Stomach (tissue), 9 donors: ENCODE results near the gene RRBP1. TPM values are rescaled to one million over a fixed set of nuclear protein-coding genes. Genes with fewer than 3 reads are reported as not detected.
A peak's percentile ranks its signal among the peaks of the same experiment; 100 is the strongest.

Experiments used
- DNase-seq, 2 donors: peaks; one replicate each; pipeline versions ENCODE4 v3.0.0 to v3.0.0-alpha.2; 2013 to 2019
- H3K27ac ChIP-seq, 5 donors: fragments of 200-600 bp in 4 of 5; sonication (generic) in 4 of 5; one replicate each; pipeline ENCODE4 v1.5.1; 2013 to 2019; ENCODE audit warnings: mild to moderate bottlenecking in 1 of 5, moderate library complexity in 1 of 5
- H3K27me3 ChIP-seq, 3 donors: fragments of 200-600 bp; sonication (generic); one replicate each; pipeline ENCODE4 v1.5.1; 2017 to 2019; ENCODE audit warnings: mixed run types in 1 of 3
- H3K36me3 ChIP-seq, 4 donors: fragments of 200-600 bp; sonication (generic); 1 replicate in 3 of 4; 2 replicates in 1 of 4; pipeline ENCODE4 v1.5.1; 2016 to 2019
- H3K4me1 ChIP-seq, 4 donors: fragments of 200-600 bp; sonication (generic); one replicate each; pipeline ENCODE4 v1.5.1; 2016 to 2019
- H3K4me3 ChIP-seq, 4 donors: fragments of 200-600 bp; sonication (generic) in 3 of 4; one replicate each; pipeline ENCODE4 v1.5.1; 2016 to 2019; ENCODE audit warnings: mild to moderate bottlenecking in 1 of 4
- H3K9me3 ChIP-seq, 4 donors: fragments of 200-600 bp; sonication (generic); one replicate each; pipeline ENCODE4 v1.5.1; 2016 to 2019
- EP300 ChIP-seq: sonication (generic); formaldehyde crosslinking; IDR thresholded peaks from one replicate; pipeline ENCODE4 v1.6.1; 2017; ENCODE audit warnings: antibody characterized with exemption
- POLR2A ChIP-seq, 4 donors: fragments of 450-650 bp; IDR thresholded peaks; one replicate each; pipeline ENCODE4 v1.6.1; 2016; ENCODE audit warnings: antibody characterized with exemption in 4 of 4, control low read depth in 2 of 4, mild to moderate bottlenecking in 1 of 4, moderate library complexity in 1 of 4
- POLR2AphosphoS5 ChIP-seq, 3 donors: sonication (generic); formaldehyde crosslinking; IDR thresholded peaks; one replicate each; pipeline ENCODE4 v1.6.1; 2016; ENCODE audit warnings: antibody characterized with exemption in 3 of 3
- WGBS, 5 donors: extraction: QIAGEN DNeasy Blood & Tissue Kit in 3 of 5; methylation state at CpG; one replicate each; pipeline versions ENCODE4 v1.1.5 to v1.1.7; 2013 to 2018; 5-methylcytosine and 5-hydroxymethylcytosine counted together
- intact Hi-C: fragments of 100-400 bp; cut with DNase I; formaldehyde crosslinking; loops from one replicate; pipeline ENCODE4 v1.15.1; 2023; ENCODE audit warnings: low total_unique reads
- polyA plus RNA-seq, 3 donors: library from polyadenylated mRNA; stranded (reverse); fragments of 200-250 nt; gene quantifications; one replicate each; pipeline ENCODE4 v1.2.3, GENCODE V29; 2013
- total RNA-seq, 5 donors: library from RNA; depleted of rRNA; stranded (reverse); fragments of >200 nt; gene quantifications; one replicate each; pipeline versions ENCODE4 v1.1.0 to v1.2.3, GENCODE V29; 2014 to 2016
- TF ChIP-seq, protein P1 (sequence below), 7 experiments: fragments of 450-650 bp in 4 of 7; fragments of 200-600 bp in 3 of 7; sonication (generic) in 3 of 7; IDR thresholded peaks; one replicate each; pipeline ENCODE4 v1.5.1; 2016 to 2019; ENCODE audit warnings: antibody characterized with exemption in 7 of 7, control low read depth in 2 of 7, mild to moderate bottlenecking in 1 of 7
- donor health status: healthy with polysubstance abuse.
- donor health status: Bipolar disorder and iron deficiency.
- donor health status: healthy.

The RRBP1 gene
- total and polyA plus RNA-seq, 8 donors, result 34.4 to 456 (median 132) TPM

- no peak for TF ChIP-seq POLR2A (IDR thresholded peaks at IDR 0.05)
- TF ChIP-seq POLR2AphosphoS5 (IDR thresholded peaks at IDR 0.05), result no peak
- TF ChIP-seq, protein P1, sequence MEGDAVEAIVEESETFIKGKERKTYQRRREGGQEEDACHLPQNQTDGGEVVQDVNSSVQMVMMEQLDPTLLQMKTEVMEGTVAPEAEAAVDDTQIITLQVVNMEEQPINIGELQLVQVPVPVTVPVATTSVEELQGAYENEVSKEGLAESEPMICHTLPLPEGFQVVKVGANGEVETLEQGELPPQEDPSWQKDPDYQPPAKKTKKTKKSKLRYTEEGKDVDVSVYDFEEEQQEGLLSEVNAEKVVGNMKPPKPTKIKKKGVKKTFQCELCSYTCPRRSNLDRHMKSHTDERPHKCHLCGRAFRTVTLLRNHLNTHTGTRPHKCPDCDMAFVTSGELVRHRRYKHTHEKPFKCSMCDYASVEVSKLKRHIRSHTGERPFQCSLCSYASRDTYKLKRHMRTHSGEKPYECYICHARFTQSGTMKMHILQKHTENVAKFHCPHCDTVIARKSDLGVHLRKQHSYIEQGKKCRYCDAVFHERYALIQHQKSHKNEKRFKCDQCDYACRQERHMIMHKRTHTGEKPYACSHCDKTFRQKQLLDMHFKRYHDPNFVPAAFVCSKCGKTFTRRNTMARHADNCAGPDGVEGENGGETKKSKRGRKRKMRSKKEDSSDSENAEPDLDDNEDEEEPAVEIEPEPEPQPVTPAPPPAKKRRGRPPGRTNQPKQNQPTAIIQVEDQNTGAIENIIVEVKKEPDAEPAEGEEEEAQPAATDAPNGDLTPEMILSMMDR (IDR thresholded peaks at IDR 0.05), result no peak
- no peak for TF ChIP-seq EP300
- WGBS, 5 donors, result 45 to 64% (median 54%) methylated on average over 2 of the region's 2 CpGs
- Histone ChIP-seq H3K4me3 (no peak overlapping the region), H3K36me3 (peaks cover 8 to 49% (median 30%) of the 10 kb centered on the region in 4 donors), H3K9me3 (no peaks in the 10 kb centered on the region), H3K4me1 (peaks cover 54 to 82% (median 81%) of the 10 kb centered on the region in 4 donors), H3K27ac (peak overlapping the region in 3 of 5 donors; percentile 53 to 97 (median 95)), H3K27me3 (no peaks in the 10 kb centered on the region)
- intact Hi-C loops, result no loop called here
- no peak for DNase-seq
Measured at GRCh38 chr20:17678295-17678694, 3.7 kb downstream of the RRBP1 start.

- DNase-seq, result no peak
- no peak overlapping the region for H3K4me3 ChIP-seq
- TF ChIP-seq POLR2AphosphoS5 (IDR thresholded peaks at IDR 0.05) (no peak), POLR2A (IDR thresholded peaks at IDR 0.05) (no peak), EP300 (no peak)
- TF ChIP-seq, protein P1 (IDR thresholded peaks at IDR 0.05), result no peak
- H3K36me3 ChIP-seq, result peaks cover 8 to 51% (median 32%) of the 10 kb centered on the region in 4 donors
- H3K4me1 ChIP-seq, result peaks cover 53 to 87% (median 80%) of the 10 kb centered on the region in 4 donors
- no peaks in the 10 kb centered on the region for H3K9me3 ChIP-seq
- peak overlapping the region in 3 of 5 donors; percentile 29 to 45 (median 44) for H3K27ac ChIP-seq
- intact Hi-C loops, result no loop called here
- 86 to 95% (median 90%) methylated on average over 2 of the region's 2 CpGs for WGBS, 5 donors
- no peaks in the 10 kb centered on the region for H3K27me3 ChIP-seq
Measured at GRCh38 chr20:17676942-17677341, 5.1 kb downstream of the RRBP1 start.

GRCh38 chr20:17676378-17676759 is 5.7 kb downstream of the RRBP1 start:
- WGBS, 5 donors, result 56 to 73% (median 70%) methylated on average over 4 of the region's 4 CpGs
- H3K27me3 ChIP-seq, result no peaks in the 10 kb centered on the region
- H3K36me3 ChIP-seq, result peaks cover 8 to 56% (median 33%) of the 10 kb centered on the region in 4 donors
- no peak for DNase-seq
- H3K27ac ChIP-seq, result peak overlapping the region in 3 of 5 donors; percentile 29 to 45 (median 44)
- H3K4me3 ChIP-seq, result no peak overlapping the region
- H3K4me1 ChIP-seq, result peaks cover 53 to 93% (median 86%) of the 10 kb centered on the region in 4 donors
- no peaks in the 10 kb centered on the region for H3K9me3 ChIP-seq
- intact Hi-C loops, result no loop called here
- no peak for TF ChIP-seq POLR2AphosphoS5 (IDR thresholded peaks at IDR 0.05)

DNA sequence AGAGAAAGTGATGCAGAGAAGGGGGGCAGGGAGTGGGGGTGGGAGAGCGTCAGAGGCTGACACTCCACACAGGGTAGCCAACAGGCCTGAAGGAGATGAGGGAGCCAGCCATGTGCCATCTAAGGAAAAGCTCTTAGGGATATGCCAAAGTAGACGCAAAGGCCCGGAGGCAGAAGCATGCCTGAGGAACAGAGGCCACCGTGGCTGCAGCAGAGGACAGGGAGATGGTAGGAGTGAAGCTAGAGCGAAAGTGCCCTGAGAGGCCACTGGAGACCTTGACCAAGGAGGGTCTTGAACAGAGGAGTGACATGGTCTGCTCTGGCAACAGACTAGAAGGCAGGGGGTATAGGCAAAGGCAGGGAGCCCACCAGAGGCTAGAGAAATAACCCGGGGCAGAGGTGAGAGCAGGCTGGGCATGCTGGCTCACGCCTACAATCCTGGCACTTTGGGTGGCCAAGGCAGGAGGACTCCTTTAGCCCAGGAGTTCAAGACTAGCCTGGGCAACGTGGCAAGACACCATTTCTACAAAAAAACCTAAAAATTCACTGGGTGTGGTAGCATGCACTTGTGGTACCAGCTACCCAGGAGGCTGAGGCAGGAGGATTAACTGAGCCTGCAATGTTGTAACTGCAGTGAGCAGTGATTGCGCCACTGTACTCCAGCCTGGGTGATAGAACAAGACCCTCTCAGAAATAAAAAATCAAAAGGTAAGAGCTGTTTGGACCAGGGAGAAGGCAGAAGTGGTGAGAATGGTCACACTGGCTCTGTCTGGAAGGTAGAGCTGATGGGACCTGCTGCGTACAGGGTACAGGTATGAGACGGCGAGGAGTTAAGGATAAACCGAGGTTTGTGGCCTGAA is 6.3 kb downstream of the RRBP1 start:
- H3K4me3 ChIP-seq, result no peak overlapping the region
- peak overlapping the region in 3 of 5 donors; percentile 29 to 45 (median 44) for H3K27ac ChIP-seq
- intact Hi-C loops, result no loop called here
- H3K27me3 ChIP-seq, result no peaks in the 10 kb centered on the region
- TF ChIP-seq POLR2A (IDR thresholded peaks at IDR 0.05), result no peak
- no peak for TF ChIP-seq POLR2AphosphoS5 (IDR thresholded peaks at IDR 0.05)
- TF ChIP-seq EP300, result no peak
- TF ChIP-seq, protein P1 (IDR thresholded peaks at IDR 0.05), result no peak
- no peaks in the 10 kb centered on the region for H3K9me3 ChIP-seq
- peaks cover 53 to 99% (median 92%) of the 10 kb centered on the region in 4 donors for H3K4me1 ChIP-seq
- peaks cover 8 to 56% (median 34%) of the 10 kb centered on the region in 4 donors for H3K36me3 ChIP-seq
- DNase-seq, result no peak
- 60 to 78% (median 63%) methylated on average over 13 of the region's 13 CpGs for WGBS, 5 donors
